Endothelial cell of umbilical vein (primary cell): ENCODE measurements around the gene LITAF. TPM values are rescaled to one million over a fixed set of nuclear protein-coding genes. Genes with fewer than 3 reads are reported as not detected.

Source experiments
- BruUV-seq: library from RNA; stranded (reverse); fragments of 400-500 nt; replicated peaks from 2 replicates; lab custom pipeline; 2021; lab: Mats Ljungman, UMichigan
- CTCF ChIA-PET: fragments of 300-600, 350-600 bp; sonication (Branson Sonifier 250); formaldehyde crosslinking; loops from one replicate; lab custom pipeline; 2021; ENCODE audit warnings: antibody characterized with exemption, inconsistent platforms; lab: Charles Lee
- POLR2A ChIA-PET: fragments of 300-600, 350-600 bp; sonication (Branson Sonifier 250); formaldehyde crosslinking; loops from one replicate; lab custom pipeline; 2021; ENCODE audit warnings: antibody characterized with exemption, inconsistent platforms; lab: Charles Lee
- DNase-seq: peaks from one replicate; pipeline ENCODE4 v3.0.0-alpha.2; 2011; ENCODE audit warnings: low read depth, low spot score
- FAIRE-seq: peaks from 2 replicates; lab custom pipeline; 2011; peaks lifted over from hg19 to GRCh38; lab: Jason Lieb, UNC
- H2AFZ ChIP-seq: 2 replicates; pipeline ENCODE4 v1.6.0; 2012; ENCODE audit warnings: low read depth, low read length, control low read depth, inconsistent platforms
- H3K27ac ChIP-seq: 2 replicates; pipeline ENCODE4 v1.5.1; 2011; ENCODE audit warnings: low read depth, mild to moderate bottlenecking, control low read depth, low read length, moderate library complexity; ENCODE audit not compliant: insufficient read depth
- H3K27me3 ChIP-seq, 2 experiments: 2 replicates each; pipeline versions ENCODE4 v1.6.0 to v1.6.1; 2011; ENCODE audit warnings: low read length in 2 of 2, mixed read lengths in 1 of 2; ENCODE audit not compliant: control insufficient read depth in 2 of 2, insufficient read depth in 2 of 2
- H3K36me3 ChIP-seq, 2 experiments: 2 replicates in 1 of 2; 3 replicates in 1 of 2; pipeline ENCODE4 v1.5.1; 2011; ENCODE audit warnings: low read length in 2 of 2, mild to moderate bottlenecking in 1 of 2, moderate library complexity in 1 of 2; ENCODE audit not compliant: control insufficient read depth in 2 of 2, insufficient read depth in 2 of 2; ENCODE audit errors: extremely low read depth in 1 of 2
- H3K4me1 ChIP-seq: 3 replicates; pipeline ENCODE4 v1.5.1; 2011; ENCODE audit warnings: mild to moderate bottlenecking, low read length; ENCODE audit not compliant: control insufficient read depth, insufficient read depth; ENCODE audit errors: extremely low read depth
- H3K4me2 ChIP-seq: 2 replicates; pipeline ENCODE4 v1.6.1; 2011; ENCODE audit warnings: low read length, control low read depth, mixed read lengths; ENCODE audit not compliant: insufficient read depth
- H3K4me3 ChIP-seq, 3 experiments: fragments of 200-600 bp in 1 of 3; sonication (generic), shearing (Covaris generic) in 1 of 3; replicated peaks in 1 of 3; 2 replicates each; pipeline ENCODE4 v1.5.1; 2011 to 2016; ENCODE audit warnings: control low read depth in 3 of 3, low read length in 3 of 3, mild to moderate bottlenecking in 2 of 3, inconsistent platforms in 1 of 3, low read depth in 1 of 3, moderate library complexity in 1 of 3; ENCODE audit not compliant: insufficient read depth in 1 of 3
- H3K79me2 ChIP-seq: 2 replicates; pipeline ENCODE4 v1.6.0; 2012; ENCODE audit warnings: low read length, inconsistent platforms; ENCODE audit not compliant: control insufficient read depth, insufficient read depth
- H3K9ac ChIP-seq: replicated peaks from 2 replicates; pipeline ENCODE3; 2011; ENCODE audit warnings: low read length, control low read depth; ENCODE audit not compliant: insufficient read depth; ENCODE audit errors: extremely low read depth
- H3K9me1 ChIP-seq: replicated peaks from 3 replicates; pipeline ENCODE4 v1.6.0; 2011; ENCODE audit warnings: mild to moderate bottlenecking, low read length; ENCODE audit not compliant: control insufficient read depth, insufficient read depth; ENCODE audit errors: extremely low read depth
- H3K9me3 ChIP-seq: replicated peaks from 2 replicates; pipeline ENCODE4 v1.5.1; 2012; ENCODE audit warnings: low read length, inconsistent platforms; ENCODE audit not compliant: control insufficient read depth, insufficient read depth
- H4K20me1 ChIP-seq: replicated peaks from 2 replicates; pipeline ENCODE3; 2011; ENCODE audit warnings: mild to moderate bottlenecking, low read length; ENCODE audit not compliant: control insufficient read depth, insufficient read depth; ENCODE audit errors: extremely low read depth
- CTCF ChIP-seq, 2 donors: IDR thresholded peaks; 1 replicate in 1 of 2; 2 replicates in 1 of 2; pipeline ENCODE4 v1.5.1; 2011; ENCODE audit warnings: low read length in 2 of 2, mild to moderate bottlenecking in 2 of 2, moderate library complexity in 2 of 2, control low read depth in 1 of 2, inconsistent platforms in 1 of 2, low read depth in 1 of 2; ENCODE audit not compliant: insufficient read depth in 1 of 2; ENCODE audit errors: extremely low read depth in 1 of 2
- EZH2 ChIP-seq: IDR thresholded peaks from 2 replicates; pipeline ENCODE4 v1.6.1; 2012; ENCODE audit warnings: borderline replicate concordance, low read depth, mild to moderate bottlenecking, moderate library complexity, low read length, inconsistent platforms; ENCODE audit not compliant: severe bottlenecking
- FOS ChIP-seq: IDR thresholded peaks from 2 replicates; pipeline ENCODE4 v1.6.1; 2011; ENCODE audit warnings: mild to moderate bottlenecking, low read length, moderate library complexity, borderline replicate concordance; ENCODE audit not compliant: insufficient read depth
- GATA2 ChIP-seq: IDR thresholded peaks from 2 replicates; pipeline ENCODE4 v1.7.0; 2011; ENCODE audit warnings: low read depth, mild to moderate bottlenecking, moderate library complexity, mixed read lengths, low read length; ENCODE audit not compliant: insufficient read length, insufficient read depth
- JUN ChIP-seq: IDR thresholded peaks from 2 replicates; pipeline ENCODE4 v1.6.1; 2011; ENCODE audit warnings: borderline replicate concordance, low read depth; ENCODE audit not compliant: insufficient read length, insufficient read depth
- MAX ChIP-seq: IDR thresholded peaks from 2 replicates; pipeline ENCODE4 v1.6.1; 2011; ENCODE audit not compliant: insufficient read depth, insufficient read length
- MYC ChIP-seq: IDR thresholded peaks from one replicate; pipeline ENCODE4 v1.6.1; 2011; ENCODE audit warnings: mild to moderate bottlenecking, low read depth, low read length
- POLR2A ChIP-seq: IDR thresholded peaks from 2 replicates; pipeline ENCODE4 v1.6.1; 2012; ENCODE audit warnings: low read depth, mild to moderate bottlenecking, control low read depth, low read length
- POLR2AphosphoS5 ChIP-seq: IDR thresholded peaks from 2 replicates; pipeline ENCODE4 v1.6.1; 2012; ENCODE audit warnings: low read depth, mild to moderate bottlenecking, control low read depth, low read length, moderate library complexity; ENCODE audit not compliant: insufficient read depth
- dilution Hi-C: fragments of 300-500 bp; cut with MboI; formaldehyde crosslinking; loops from one replicate; pipeline ENCODE4 v1.15.0; 2019; ENCODE audit warnings: low sequenced_read_pairs; ENCODE audit not compliant: extremely low pct_ligation_motif_present
- intact Hi-C: fragments of 100-400 bp; cut with micrococcal nuclease; formaldehyde crosslinking; loops from one replicate; pipeline ENCODE4 v1.10.0; 2022
- polyA plus RNA-seq, 4 experiments: library from polyadenylated mRNA; depleted of rRNA in 3 of 4; stranded (reverse) in 3 of 4; unstranded in 1 of 4; fragments of >200 nt; gene quantifications; 2 replicates each; pipeline versions ENCODE4 v1.2.1 to v1.2.3, GENCODE V29; 2011 to 2012; ENCODE audit warnings: missing spikeins in 1 of 4
- total RNA-seq: library from RNA; stranded (reverse); gene quantifications from 2 replicates; pipeline ENCODE4 v1.2.3, GENCODE V29; 2021

LITAF gene
- total and polyA plus RNA-seq, 2 donors (not counting 3 experiments of a cell fraction or from before 2014, with no cell fraction given): 15.2 to 27.2 TPM

GRCh38 chr16:11510178-11510973, 76.3 kb downstream of the LITAF start:
- CTCF ChIA-PET: interaction anchor here (1.0 kb wide), 1 partner anchor 22 kb away, joined by 3 read pairs; no protein-coding TSS in a partner anchor
- H3K27ac ChIP-seq: no peak overlapping the region
- H4K20me1 ChIP-seq: no peaks in the 10 kb centered on the region
- no peak overlapping the region for H2AFZ ChIP-seq
- dilution Hi-C loops: no loop called here
- POLR2A ChIA-PET: no interaction called here
- no peak overlapping the region for H3K9ac ChIP-seq
- H3K9me1 ChIP-seq: no peaks in the 10 kb centered on the region
- no peaks in the 10 kb centered on the region for H3K79me2 ChIP-seq
- H3K27me3 ChIP-seq: no peaks in the 10 kb centered on the region
- no peaks in the 10 kb centered on the region for H3K36me3 ChIP-seq
- no TSS peak for BruUV-seq
- DNase-seq: no peak
- intact Hi-C loops: no loop called here
- no peak for FAIRE-seq
- H3K9me3 ChIP-seq: no peaks in the 10 kb centered on the region
- H3K4me2 ChIP-seq: no peak overlapping the region
- H3K4me1 ChIP-seq: no peaks in the 10 kb centered on the region
- no peak overlapping the region for H3K4me3 ChIP-seq
- TF ChIP-seq FOS (no peak), POLR2A (no peak), MAX (no peak), EZH2 (no peak), POLR2AphosphoS5 (no peak)

GRCh38 chr16:11507991-11508390, 78.7 kb downstream of the LITAF start:
- Histone ChIP-seq H3K9me3 (no peaks in the 10 kb centered on the region), H3K9ac (no peak overlapping the region), H3K27ac (no peak overlapping the region), H3K36me3 (no peaks in the 10 kb centered on the region), H3K79me2 (no peaks in the 10 kb centered on the region), H4K20me1 (no peaks in the 10 kb centered on the region), H3K4me2 (no peak overlapping the region), H3K4me3 (no peak overlapping the region), H3K9me1 (no peaks in the 10 kb centered on the region), H3K27me3 (no peaks in the 10 kb centered on the region), H3K4me1 (no peaks in the 10 kb centered on the region), H2AFZ (no peak overlapping the region)
- DNase-seq: no peak
- no TSS peak for BruUV-seq
- FAIRE-seq: no peak
- ChIA-PET CTCF (no interaction called here), POLR2A (no interaction called here)
- dilution Hi-C loops (no loop called here), intact Hi-C loops (no loop called here)
- TF ChIP-seq JUN: no peak
- TF ChIP-seq GATA2: no peak
- TF ChIP-seq MAX: no peak
- no peak for TF ChIP-seq POLR2A
- no peak for TF ChIP-seq POLR2AphosphoS5
- TF ChIP-seq MYC: no peak
- no peak for TF ChIP-seq CTCF (IDR thresholded peaks at IDR 0.05; ENCODE audit: extremely low read depth in 1 of 2, insufficient read depth in 1 of 2, low read depth in 1 of 2, low read length in 2 of 2)
- no peak for TF ChIP-seq EZH2
- no peak for TF ChIP-seq FOS
